H1 (cell line): Measurements from ENCODE around the gene PLEKHA4. TPM values are rescaled to one million over a fixed set of nuclear protein-coding genes. Genes with fewer than 3 reads are reported as not detected.

Experiments used
- CTCF ChIA-PET: fragments of 300-600 bp; sonication (Branson Sonifier 250); formaldehyde crosslinking; loops from one replicate; lab custom pipeline; 2021; ENCODE audit not compliant: partially characterized antibody; lab: Charles Lee
- POLR2A ChIA-PET: fragments of 300-600 bp; sonication (Branson Sonifier 250); formaldehyde crosslinking; loops from one replicate; lab custom pipeline; 2021; ENCODE audit warnings: inconsistent platforms; ENCODE audit not compliant: partially characterized antibody; lab: Charles Lee
- DNase-seq, 2 experiments: peaks; one replicate each; pipeline versions ENCODE4 v3.0.0 to v3.0.0-alpha.2; 2010 to 2022; ENCODE audit warnings: low spot score in 2 of 2, low read depth in 1 of 2, mixed read lengths in 1 of 2
- FAIRE-seq: peaks from 2 replicates; lab custom pipeline; 2011; peaks lifted over from hg19 to GRCh38; lab: Jason Lieb, UNC
- H2AFZ ChIP-seq: 2 replicates; pipeline ENCODE4 v1.8.1; 2012; ENCODE audit warnings: low read length, inconsistent platforms
- H2AK5ac ChIP-seq: 2 replicates; pipeline ENCODE4 v1.6.1; 2013; ENCODE audit warnings: low read depth, low read length
- H2BK120ac ChIP-seq: replicated peaks from 2 replicates; pipeline ENCODE3; 2013; ENCODE audit warnings: low read depth, low read length, inconsistent platforms
- H2BK12ac ChIP-seq: 2 replicates; pipeline ENCODE4 v1.6.1; 2013; ENCODE audit warnings: low read depth, low read length
- H2BK15ac ChIP-seq: 2 replicates; pipeline ENCODE4 v1.6.1; 2013; ENCODE audit warnings: low read length
- H2BK20ac ChIP-seq: 2 replicates; pipeline ENCODE4 v1.6.1; 2013; ENCODE audit warnings: low read length
- H2BK5ac ChIP-seq: 2 replicates; pipeline ENCODE4 v1.6.1; 2013; ENCODE audit warnings: low read depth, low read length
- H3K14ac ChIP-seq: 2 replicates; pipeline ENCODE4 v1.6.1; 2013; ENCODE audit warnings: inconsistent platforms; ENCODE audit not compliant: insufficient read length
- H3K18ac ChIP-seq: 2 replicates; pipeline ENCODE4 v1.6.1; 2013; ENCODE audit warnings: low read length; ENCODE audit errors: extremely low read depth
- H3K23ac ChIP-seq: 2 replicates; pipeline ENCODE4 v1.6.1; 2013; ENCODE audit warnings: inconsistent platforms; ENCODE audit not compliant: insufficient read length
- H3K23me2 ChIP-seq: 2 replicates; pipeline ENCODE4 v1.6.1; 2013; ENCODE audit warnings: low read depth, low read length
- H3K27ac ChIP-seq: 2 replicates; pipeline ENCODE4 v1.6.1; 2011; ENCODE audit warnings: low read depth, low read length, inconsistent platforms
- H3K27me3 ChIP-seq, 4 experiments: replicated peaks in 1 of 4; 1 replicate in 1 of 4; 2 replicates in 3 of 4; pipeline versions ENCODE4 v1.6.1 to v1.8.1; 2011 to 2013; ENCODE audit warnings: low read length in 3 of 4, mild to moderate bottlenecking in 3 of 4, inconsistent platforms in 2 of 4, mixed read lengths in 2 of 4, moderate library complexity in 1 of 4; ENCODE audit not compliant: control insufficient read depth in 3 of 4, insufficient read depth in 3 of 4; ENCODE audit errors: extremely low read depth in 1 of 4
- H3K36me3 ChIP-seq, 4 experiments: 2 replicates each; pipeline versions ENCODE4 v1.6.1 to v1.8.1; 2011 to 2013; ENCODE audit warnings: mild to moderate bottlenecking in 4 of 4, low read length in 3 of 4, moderate library complexity in 2 of 4, control low read depth in 1 of 4, inconsistent platforms in 1 of 4; ENCODE audit not compliant: insufficient read depth in 4 of 4, control insufficient read depth in 2 of 4
- H3K4ac ChIP-seq: replicated peaks from 2 replicates; pipeline ENCODE3; 2013; ENCODE audit warnings: low read length, low read depth, mixed read lengths, inconsistent platforms; ENCODE audit not compliant: insufficient read length
- H3K4me1 ChIP-seq, 4 experiments: replicated peaks in 1 of 4; 1 replicate in 1 of 4; 2 replicates in 3 of 4; pipeline versions ENCODE4 v1.6.1 to v1.8.1; 2011 to 2013; ENCODE audit warnings: low read length in 3 of 4, inconsistent platforms in 2 of 4, mixed read lengths in 1 of 4; ENCODE audit not compliant: insufficient read depth in 4 of 4, control insufficient read depth in 3 of 4
- H3K4me2 ChIP-seq, 2 experiments: 2 replicates each; pipeline versions ENCODE4 v1.6.1 to v1.8.1; 2011 to 2013; ENCODE audit warnings: low read depth in 2 of 2, low read length in 2 of 2, control low read depth in 1 of 2, inconsistent platforms in 1 of 2, mild to moderate bottlenecking in 1 of 2; ENCODE audit not compliant: insufficient read depth in 1 of 2
- H3K4me3 ChIP-seq, 4 experiments: fragments of 200-600, 300-600 bp in 1 of 4; sonication (generic), shearing (Covaris generic), sonication (Bioruptor Twin) in 1 of 4; 2 replicates each; pipeline versions ENCODE4 v1.5.1 to v1.8.1; 2011 to 2016; ENCODE audit warnings: low read length in 4 of 4, low read depth in 3 of 4, control low read depth in 2 of 4, inconsistent platforms in 2 of 4, mild to moderate bottlenecking in 2 of 4, mixed read lengths in 1 of 4, moderate library complexity in 1 of 4; ENCODE audit not compliant: insufficient read depth in 2 of 4; ENCODE audit errors: extremely low read depth in 1 of 4
- H3K56ac ChIP-seq: replicated peaks from 2 replicates; pipeline ENCODE3; 2013; ENCODE audit warnings: low read depth, mild to moderate bottlenecking, mixed read lengths, low read length, inconsistent platforms; ENCODE audit not compliant: insufficient read length
- H3K79me1 ChIP-seq: 2 replicates; pipeline ENCODE4 v1.6.1; 2013; ENCODE audit warnings: low read depth, low read length, control low read depth
- H3K79me2 ChIP-seq, 2 experiments: 2 replicates each; pipeline versions ENCODE4 v1.6.1 to v1.8.1; 2012 to 2013; ENCODE audit warnings: low read length in 2 of 2, mild to moderate bottlenecking in 2 of 2, inconsistent platforms in 1 of 2; ENCODE audit not compliant: insufficient read depth in 2 of 2, control insufficient read depth in 1 of 2
- H3K9ac ChIP-seq, 4 experiments: replicated peaks in 1 of 4; 1 replicate in 1 of 4; 2 replicates in 3 of 4; pipeline versions ENCODE4 v1.6.1 to v1.8.1; 2011 to 2013; ENCODE audit warnings: low read depth in 3 of 4, low read length in 3 of 4, control low read depth in 2 of 4, mild to moderate bottlenecking in 2 of 4, moderate library complexity in 2 of 4, inconsistent platforms in 1 of 4; ENCODE audit errors: extremely low read depth in 1 of 4
- H3K9me3 ChIP-seq, 2 experiments: 2 replicates each; pipeline versions ENCODE4 v1.6.1 to v1.8.1; 2012 to 2013; ENCODE audit warnings: mild to moderate bottlenecking in 2 of 2, moderate library complexity in 2 of 2, control low read depth in 1 of 2, inconsistent platforms in 1 of 2, low read depth in 1 of 2, low read length in 1 of 2, mixed read lengths in 1 of 2; ENCODE audit not compliant: insufficient read depth in 2 of 2
- H4K20me1 ChIP-seq, 2 experiments: replicated peaks in 1 of 2; 2 replicates each; pipeline versions ENCODE3 to v1.8.1; 2011 to 2013; ENCODE audit warnings: inconsistent platforms in 2 of 2, low read length in 2 of 2, mild to moderate bottlenecking in 1 of 2; ENCODE audit not compliant: insufficient read depth in 2 of 2, control insufficient read depth in 1 of 2
- H4K5ac ChIP-seq: 2 replicates; pipeline ENCODE4 v1.6.1; 2013; ENCODE audit warnings: low read length, low read depth, mixed read lengths, inconsistent platforms; ENCODE audit not compliant: insufficient read length
- H4K8ac ChIP-seq: 2 replicates; pipeline ENCODE4 v1.8.0; 2013; ENCODE audit warnings: mild to moderate bottlenecking, moderate library complexity, low read length, inconsistent platforms; ENCODE audit not compliant: insufficient read depth; ENCODE audit errors: extremely low read depth
- H4K91ac ChIP-seq: replicated peaks from 2 replicates; pipeline ENCODE3; 2013; ENCODE audit warnings: low read length, mixed read lengths, inconsistent platforms; ENCODE audit not compliant: insufficient read length
- CHD1 ChIP-seq: IDR thresholded peaks from 2 replicates; pipeline ENCODE4 v1.6.1; 2012; ENCODE audit warnings: low read depth, low read length, improper control_type of control experiment
- CREB1 ChIP-seq: IDR thresholded peaks from 2 replicates; pipeline ENCODE4 v1.6.1; 2012; ENCODE audit warnings: inconsistent platforms
- EP300 ChIP-seq, 2 experiments: IDR thresholded peaks; 1 replicate in 1 of 2; 2 replicates in 1 of 2; pipeline ENCODE4 v1.6.1; 2011 to 2012; ENCODE audit warnings: low read depth in 2 of 2, low read length in 2 of 2, mild to moderate bottlenecking in 2 of 2, borderline replicate concordance in 1 of 2, inconsistent platforms in 1 of 2, moderate library complexity in 1 of 2
- SIN3A ChIP-seq, 2 experiments: IDR thresholded peaks in 1 of 2; conservative IDR thresholded peaks in 1 of 2; 2 replicates each; pipeline ENCODE4 v1.6.1; 2011 to 2012; ENCODE audit warnings: low read length in 2 of 2, improper control_type of control experiment in 1 of 2, low read depth in 1 of 2, mild to moderate bottlenecking in 1 of 2
- WGBS, 2 experiments: shearing (Covaris generic) in 1 of 2; methylation state at CpG; one replicate each; pipeline versions ENCODE4 v1.1.6 to v1.1.7; 2013 to 2015; ENCODE audit warnings: low lambda C conversion rate in 2 of 2, mixed read lengths in 2 of 2, inconsistent platforms in 1 of 2, low coverage in 1 of 2, missing lambda C conversion rate in 1 of 2; ENCODE audit not compliant: insufficient replicate concordance in 2 of 2, insufficient coverage in 1 of 2, insufficient read length in 1 of 2; ENCODE audit errors: extremely low coverage in 1 of 2, missing lambda C conversion rate in 1 of 2; 5-methylcytosine and 5-hydroxymethylcytosine counted together
- polyA plus RNA-seq, 7 experiments: library from polyadenylated mRNA; depleted of rRNA in 3 of 7; stranded (reverse) in 5 of 7; unstranded in 2 of 7; fragments of >200 nt in 5 of 7; fragments of 200-250 nt in 2 of 7; gene quantifications; 1 replicate in 5 of 7; 2 replicates in 1 of 7; 4 replicates in 1 of 7; pipeline versions ENCODE4 v1.2.1 to v1.2.3, GENCODE V29; 2011 to 2013; ENCODE audit warnings: missing spikeins in 2 of 7, mixed read lengths in 2 of 7
- total RNA-seq: library from RNA; stranded (reverse); fragmentation: NEBNext Ultra II Directional; extraction: Animal tissue kit (Norgen Biotek cat#: 25700); gene quantifications from 2 replicates; pipeline ENCODE4 v1.2.1, GENCODE V29; 2021
- TF ChIP-seq, protein P1 (sequence below): IDR thresholded peaks from 2 replicates; pipeline ENCODE4 v1.6.1; 2011; ENCODE audit warnings: low read length, improper control_type of control experiment

The PLEKHA4 gene
- total and polyA plus RNA-seq, 2 of the 8 experiments (the other 6 are each of a cell fraction or from before 2014, with no cell fraction given), result 8.2 to 18.0 TPM

DNA sequence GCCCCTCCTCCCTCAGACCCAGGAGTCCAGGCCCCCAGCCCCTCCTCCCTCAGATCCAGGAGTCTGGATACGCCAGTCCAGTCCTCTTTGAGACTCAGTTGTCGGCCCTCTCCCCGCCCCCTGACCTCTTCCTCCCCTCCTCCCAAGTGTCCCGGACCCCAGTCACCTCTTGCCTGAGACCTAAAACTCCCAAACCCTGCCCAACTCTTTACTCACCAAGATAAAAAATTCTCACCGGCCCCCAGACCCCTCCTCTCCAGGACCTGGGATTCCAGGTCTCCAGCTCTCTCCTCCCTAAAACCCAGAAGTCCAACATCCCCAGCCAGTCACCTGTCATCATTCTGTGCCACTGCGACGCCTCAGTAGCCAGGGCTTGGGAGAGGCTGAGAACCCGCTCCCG is 30.7 kb downstream of the PLEKHA4 start:
- Histone ChIP-seq H3K4me1 (peaks cover 0 to 2% (median 0%) of the 10 kb centered on the region in 4 experiments; a peak in 2 of 7 replicates), H2BK12ac (no peak overlapping the region), H2AK5ac (no peak overlapping the region), H3K4me2 (peak overlapping the region; percentile 50 to 81), H3K4me3 (peak overlapping the region; percentile 42 to 70 (median 53)), H3K36me3 (peaks cover 0 to 7% (median 2%) of the 10 kb centered on the region in 4 experiments; a peak in 5 of 8 replicates), H3K9ac (no peak overlapping the region), H3K79me2 (no peaks in the 10 kb centered on the region), H3K56ac (no peak overlapping the region), H2BK120ac (no peak overlapping the region), H3K14ac (no peak overlapping the region), H4K20me1 (no peaks in the 10 kb centered on the region), H4K91ac (no peak overlapping the region), H3K27ac (no peak overlapping the region), H3K27me3 (no peaks in the 10 kb centered on the region), H2BK5ac (no peak overlapping the region), H2BK15ac (no peak overlapping the region), H3K79me1 (no peaks in the 10 kb centered on the region), H2BK20ac (no peak overlapping the region), H4K8ac (peak overlapping the region; percentile 93; the same call in 1 of the 2 replicates), H3K4ac (no peak overlapping the region), H2AFZ (no peak overlapping the region), H3K18ac (no peak overlapping the region), H3K9me3 (no peaks in the 10 kb centered on the region), H3K23ac (no peak overlapping the region), H3K23me2 (peaks cover 11% of the 10 kb centered on the region; the same call in 1 of the 2 replicates), H4K5ac (no peak overlapping the region)
- no peak for FAIRE-seq
- TF ChIP-seq SIN3A (conservative IDR thresholded peaks at IDR 0.05 in 1 of 2, IDR thresholded peaks at IDR 0.05 in 1 of 2; ENCODE audit: low read depth in 1 of 2, low read length in 2 of 2), result 0 out of 4 replicates have a peak, but pooled peaks of 1 of the 2 experiments have one; percentile 5
- no peak for TF ChIP-seq EP300 (IDR thresholded peaks at IDR 0.05; ENCODE audit: borderline replicate concordance in 1 of 2, low read depth in 2 of 2, low read length in 2 of 2)
- peak; percentile 63 for TF ChIP-seq CREB1
- TF ChIP-seq, protein P1, sequence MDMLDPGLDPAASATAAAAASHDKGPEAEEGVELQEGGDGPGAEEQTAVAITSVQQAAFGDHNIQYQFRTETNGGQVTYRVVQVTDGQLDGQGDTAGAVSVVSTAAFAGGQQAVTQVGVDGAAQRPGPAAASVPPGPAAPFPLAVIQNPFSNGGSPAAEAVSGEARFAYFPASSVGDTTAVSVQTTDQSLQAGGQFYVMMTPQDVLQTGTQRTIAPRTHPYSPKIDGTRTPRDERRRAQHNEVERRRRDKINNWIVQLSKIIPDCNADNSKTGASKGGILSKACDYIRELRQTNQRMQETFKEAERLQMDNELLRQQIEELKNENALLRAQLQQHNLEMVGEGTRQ, result no peak
- TF ChIP-seq CHD1, result no peak
- CTCF ChIA-PET, result interaction anchor here (0.6 to 3.3 kb wide), 9 partner anchors 11 to 162 kb away, joined by 3 to 25 read pairs (median 5); no protein-coding TSS in a partner anchor
- POLR2A ChIA-PET, result interaction anchor here (0.7 to 2.5 kb wide), 13 partner anchors 12 to 154 kb away, joined by 3 to 15 read pairs (median 3); partner anchors contain the start of genes FUT2 and PPP1R15A
- peak in 1 of 2 experiments; percentile 58 for DNase-seq
- 50% methylated on average over 6 of the region's 9 CpGs; no CpG with 5 or more reads in 1 of the 2 experiments for WGBS, 2 experiments
